NOMO-1 treated with dmso at 0.1 percent for 144 hours (cell line): ENCODE results near the gene TRUB2.
A peak's percentile ranks its signal among the peaks of the same experiment; 100 is the strongest.
"Not testable (repeated sequence)": the region's sequence is repeated elsewhere in the genome, so short reads cannot be mapped to it uniquely, and the experiment has no call there.

Experiments used
- DNase-seq: peaks from one replicate; lab custom pipeline; 2025; ENCODE audit not compliant: unreplicated experiment; lab: John Stamatoyannopoulos, UW

The TRUB2 gene

GRCh38 chr9:128341435-128341849, 19.2 kb upstream of the TRUB2 start:
- DNase-seq, result peak; percentile 66

- no peak for DNase-seq
Observed at GRCh38 chr9:128340691-128341434, 18.6 kb upstream of the TRUB2 start.

GRCh38 chr9:128339761-128340690, 17.8 kb upstream of the TRUB2 start, which contains the start of gene SLC27A4:
Gene SLC27A4 (plus strand): TSS chr9:128340527. CDS start chr9:128343133, 2,606 bp downstream.
- DNase-seq, result peak; percentile 73

GRCh38 chr9:128338852-128339614, 16.8 kb upstream of the TRUB2 start:
- not testable (repeated sequence) for DNase-seq

- DNase-seq, result no peak
Observed at GRCh38 chr9:128337936-128338335, 15.7 kb upstream of the TRUB2 start.

- DNase-seq, result no peak
Observed at GRCh38 chr9:128335914-128336313, 13.7 kb upstream of the TRUB2 start.

- no peak for DNase-seq
Observed at GRCh38 chr9:128335161-128335560, 12.9 kb upstream of the TRUB2 start.

GRCh38 chr9:128333451-128333869, 11.2 kb upstream of the TRUB2 start:
- no peak for DNase-seq

GRCh38 chr9:128325629-128326028, 3.4 kb upstream of the TRUB2 start:
- no peak for DNase-seq

- DNase-seq, result no peak
Observed at GRCh38 chr9:128324401-128324800, 2.2 kb upstream of the TRUB2 start.

- no peak for DNase-seq
Observed at GRCh38 chr9:128323791-128324190, 1.5 kb upstream of the TRUB2 start.

GRCh38 chr9:128323212-128323730, 1.0 kb upstream of the TRUB2 start:
- DNase-seq, result no peak

- no peak for DNase-seq
Observed at GRCh38 chr9:128321879-128322403, 306 bp downstream of the TRUB2 start.

GRCh38 chr9:128321343-128321742, 904 bp downstream of the TRUB2 start:
- DNase-seq, result no peak

GRCh38 chr9:128317629-128318028, 4.6 kb downstream of the TRUB2 start:
- DNase-seq, result no peak

- DNase-seq, result no peak
Observed at GRCh38 chr9:128316421-128316820, 5.8 kb downstream of the TRUB2 start.

- no peak for DNase-seq
Observed at GRCh38 chr9:128314697-128315096, 7.5 kb downstream of the TRUB2 start.

- no peak for DNase-seq
Observed at GRCh38 chr9:128310461-128310860, 11.8 kb downstream of the TRUB2 start.

- no peak for DNase-seq
Observed at GRCh38 chr9:128309551-128309950, 12.7 kb downstream of the TRUB2 start.

- no peak for DNase-seq
Observed at GRCh38 chr9:128304971-128305288, 17.3 kb downstream of the TRUB2 start.
